ENCODE results near the gene SFSWAP. TPM values are rescaled to one million over a fixed set of nuclear protein-coding genes. Genes with fewer than 3 reads are reported as not detected.
"Not testable (repeated sequence)": the region's sequence is repeated elsewhere in the genome, so short reads cannot be mapped to it uniquely, and the experiment has no call there.

SFSWAP gene
- total and polyA plus RNA-seq, 5 donors from 2014 or later, result 14.6 to 105 (median 18.3) TPM

DNA sequence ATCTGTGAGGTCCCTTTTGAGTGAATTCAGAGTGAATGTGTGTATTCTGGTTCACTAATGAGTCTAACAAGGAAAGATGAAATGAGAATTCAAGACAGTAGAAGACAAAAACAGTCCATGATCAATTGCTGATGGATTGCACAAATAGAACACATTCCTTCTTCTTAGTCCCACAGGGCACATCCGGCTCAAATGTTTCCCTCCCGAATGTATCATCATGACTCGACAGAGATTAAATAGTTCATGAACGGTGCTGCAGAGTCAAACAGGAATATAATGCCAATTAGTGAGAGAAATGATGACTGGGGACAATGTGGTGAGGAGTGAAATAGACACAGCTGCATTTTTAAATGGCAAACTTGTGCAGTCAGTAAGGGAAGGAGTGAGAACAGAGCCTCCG, 11.5 kb upstream of the SFSWAP start:
- H3K4me1 Mint-ChIP-seq, result no peaks in the 10 kb centered on the region
- H3K27ac ChIP-seq (ENCODE audit: insufficient read depth, low read length, poor library complexity, severe bottlenecking), result no peak overlapping the region
- ATAC-seq (ENCODE audit: low read depth in 2 of 2), result no peak
- no peak overlapping the region for H3K4me3 ChIP-seq (ENCODE audit: low read depth, low read length)
- DNase-seq, result no peak
- H3K27me3 ChIP-seq (ENCODE audit: control insufficient read depth, insufficient read depth, low read length), result peaks cover 4% of the 10 kb centered on the region
- H3K4me3 Mint-ChIP-seq, result peak overlapping the region in 1 of 4 donors; percentile 13
- H3K9me3 Mint-ChIP-seq, result peaks cover 0 to 6% (median under 1%) of the 10 kb centered on the region in 7 donors
- peaks cover 0 to 7% of the 10 kb centered on the region in 2 experiments for H3K9me3 ChIP-seq (ENCODE audit: control insufficient read depth in 2 of 2, low read length in 2 of 2)
- H3K27me3 Mint-ChIP-seq, result peaks cover 8% of the 10 kb centered on the region
- H3K36me3 ChIP-seq (ENCODE audit: control insufficient read depth, insufficient read depth, low read length), result no peaks in the 10 kb centered on the region
- H3K4me1 ChIP-seq (ENCODE audit: control insufficient read depth, insufficient read depth, low read length, poor library complexity, severe bottlenecking), result no peaks in the 10 kb centered on the region
- H3K27ac Mint-ChIP-seq, result no peak overlapping the region
- H3K36me3 Mint-ChIP-seq, result peaks cover 3% of the 10 kb centered on the region

- ATAC-seq (ENCODE audit: low read depth in 2 of 2), result no peak
- Histone ChIP-seq H3K4me1 (ENCODE audit: control insufficient read depth, insufficient read depth, low read length, poor library complexity, severe bottlenecking) (no peaks in the 10 kb centered on the region), H3K27ac (ENCODE audit: insufficient read depth, low read length, poor library complexity, severe bottlenecking) (no peak overlapping the region), H3K4me3 (ENCODE audit: low read depth, low read length) (no peak overlapping the region), H3K36me3 (ENCODE audit: control insufficient read depth, insufficient read depth, low read length) (no peaks in the 10 kb centered on the region), H3K27me3 (ENCODE audit: control insufficient read depth, insufficient read depth, low read length) (peaks cover 4% of the 10 kb centered on the region), H3K9me3 (ENCODE audit: control insufficient read depth in 2 of 2, low read length in 2 of 2) (peaks cover 6 to 7% of the 10 kb centered on the region in 2 experiments)
- Mint-ChIP-seq H3K36me3 (peaks cover 3% of the 10 kb centered on the region), H3K4me3 (no peak overlapping the region), H3K9me3 (peaks cover 0 to 9% (median 5%) of the 10 kb centered on the region in 7 donors), H3K4me1 (no peaks in the 10 kb centered on the region), H3K27ac (no peak overlapping the region), H3K27me3 (peaks cover 11% of the 10 kb centered on the region)
- no peak for DNase-seq
Observed at GRCh38 chr12:131700271-131700670, 10.6 kb upstream of the SFSWAP start.

DNA sequence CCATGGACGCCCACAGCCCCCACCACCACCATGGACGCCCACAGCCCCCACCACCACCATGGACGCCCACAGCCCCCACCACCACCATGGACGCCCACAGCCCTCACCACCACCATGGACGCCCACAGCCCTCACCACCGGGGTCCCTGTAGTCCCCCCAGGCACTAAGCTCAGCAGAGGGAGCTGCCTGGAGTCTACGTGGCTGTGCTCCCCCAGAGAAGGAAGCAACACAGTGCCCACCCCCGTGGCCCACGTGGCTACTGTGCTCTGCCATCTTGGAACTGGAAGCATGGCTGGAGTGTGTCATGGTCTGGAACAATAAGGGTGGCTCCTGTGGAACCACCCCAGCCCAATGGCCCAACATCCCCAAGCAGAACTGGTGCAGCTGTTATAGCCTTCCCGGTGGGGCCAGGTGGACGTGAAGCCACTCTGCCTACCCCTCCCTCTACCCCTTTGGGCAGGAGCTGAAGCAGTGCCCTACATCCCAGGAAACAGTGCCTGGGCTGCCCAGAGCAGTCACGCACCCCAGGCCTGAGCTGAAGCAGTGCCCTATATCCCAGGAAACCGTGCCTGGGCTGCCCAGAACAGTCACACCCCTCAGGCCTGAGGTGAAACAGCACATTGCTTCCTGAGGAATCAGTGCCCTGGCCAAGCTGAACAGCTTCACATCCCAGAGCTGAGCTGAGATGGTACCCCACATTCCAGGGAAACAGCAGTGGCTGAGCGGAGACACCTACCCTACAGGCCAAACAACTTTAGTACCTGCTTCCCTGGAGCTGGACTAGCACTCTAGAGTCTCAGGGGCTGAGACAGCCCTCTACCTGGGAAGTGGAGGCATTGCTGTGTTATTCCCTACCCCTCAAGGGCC, 9.0 kb upstream of the SFSWAP start:
- no peak overlapping the region for H3K4me3 Mint-ChIP-seq
- Histone ChIP-seq H3K36me3 (ENCODE audit: control insufficient read depth, insufficient read depth, low read length) (no peaks in the 10 kb centered on the region), H3K9me3 (ENCODE audit: control insufficient read depth in 2 of 2, low read length in 2 of 2) (peaks cover 6 to 7% of the 10 kb centered on the region in 2 experiments), H3K27me3 (ENCODE audit: control insufficient read depth, insufficient read depth, low read length) (peaks cover 2% of the 10 kb centered on the region), H3K4me1 (ENCODE audit: control insufficient read depth, insufficient read depth, low read length, poor library complexity, severe bottlenecking) (no peaks in the 10 kb centered on the region), H3K27ac (ENCODE audit: insufficient read depth, low read length, poor library complexity, severe bottlenecking) (no peak overlapping the region), H3K4me3 (ENCODE audit: low read depth, low read length) (no peak overlapping the region)
- H3K27ac Mint-ChIP-seq, result no peak overlapping the region
- ATAC-seq (ENCODE audit: low read depth in 2 of 2) (no peak), DNase-seq (no peak)
- peaks cover 3% of the 10 kb centered on the region for H3K36me3 Mint-ChIP-seq
- no peaks in the 10 kb centered on the region for H3K4me1 Mint-ChIP-seq
- H3K27me3 Mint-ChIP-seq, result peaks cover 15% of the 10 kb centered on the region
- peaks cover 0 to 11% (median 5%) of the 10 kb centered on the region in 7 donors for H3K9me3 Mint-ChIP-seq

DNA sequence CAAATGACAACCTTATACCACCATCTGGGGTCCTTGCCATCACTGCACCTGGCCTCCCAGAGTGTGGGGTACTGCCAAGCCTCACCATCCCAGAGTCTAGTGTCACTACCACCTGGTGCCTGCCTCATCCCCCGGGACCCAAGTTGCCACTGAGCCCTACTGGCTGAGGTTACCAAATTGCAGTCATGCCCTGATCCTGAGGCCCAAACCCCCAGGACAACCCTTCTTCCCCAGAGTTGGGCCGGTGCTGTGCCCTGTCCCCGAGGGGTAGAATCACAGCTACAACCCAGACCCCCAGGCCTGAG, 8.4 kb upstream of the SFSWAP start:
- Mint-ChIP-seq H3K27me3 (peaks cover 15% of the 10 kb centered on the region), H3K4me1 (no peaks in the 10 kb centered on the region), H3K4me3 (no peak overlapping the region), H3K36me3 (peaks cover 3% of the 10 kb centered on the region), H3K27ac (no peak overlapping the region), H3K9me3 (peaks cover 0 to 11% (median 5%) of the 10 kb centered on the region in 7 donors)
- Histone ChIP-seq H3K9me3 (ENCODE audit: control insufficient read depth in 2 of 2, low read length in 2 of 2) (peaks cover 6 to 7% of the 10 kb centered on the region in 2 experiments), H3K4me1 (ENCODE audit: control insufficient read depth, insufficient read depth, low read length, poor library complexity, severe bottlenecking) (no peaks in the 10 kb centered on the region), H3K27ac (ENCODE audit: insufficient read depth, low read length, poor library complexity, severe bottlenecking) (no peak overlapping the region), H3K4me3 (ENCODE audit: low read depth, low read length) (no peak overlapping the region), H3K36me3 (ENCODE audit: control insufficient read depth, insufficient read depth, low read length) (no peaks in the 10 kb centered on the region), H3K27me3 (ENCODE audit: control insufficient read depth, insufficient read depth, low read length) (peaks cover 2% of the 10 kb centered on the region)
- DNase-seq (no peak), ATAC-seq (ENCODE audit: low read depth in 2 of 2) (no peak)

- Mint-ChIP-seq H3K27ac (no peak overlapping the region), H3K9me3 (peaks cover 0 to 11% (median 5%) of the 10 kb centered on the region in 7 donors), H3K4me1 (no peaks in the 10 kb centered on the region), H3K27me3 (peaks cover 15% of the 10 kb centered on the region), H3K36me3 (peaks cover 3% of the 10 kb centered on the region), H3K4me3 (no peak overlapping the region)
- H3K4me1 ChIP-seq (ENCODE audit: control insufficient read depth, insufficient read depth, low read length, poor library complexity, severe bottlenecking), result no peaks in the 10 kb centered on the region
- no peak overlapping the region for H3K27ac ChIP-seq (ENCODE audit: insufficient read depth, low read length, poor library complexity, severe bottlenecking)
- no peaks in the 10 kb centered on the region for H3K36me3 ChIP-seq (ENCODE audit: control insufficient read depth, insufficient read depth, low read length)
- ATAC-seq (ENCODE audit: low read depth in 2 of 2), result no peak
- peaks cover 6 to 7% of the 10 kb centered on the region in 2 experiments for H3K9me3 ChIP-seq (ENCODE audit: control insufficient read depth in 2 of 2, low read length in 2 of 2)
- H3K27me3 ChIP-seq (ENCODE audit: control insufficient read depth, insufficient read depth, low read length), result no peaks in the 10 kb centered on the region
- no peak for DNase-seq
- H3K4me3 ChIP-seq (ENCODE audit: low read depth, low read length), result no peak overlapping the region
Observed at GRCh38 chr12:131703161-131703560, 7.7 kb upstream of the SFSWAP start.

DNA sequence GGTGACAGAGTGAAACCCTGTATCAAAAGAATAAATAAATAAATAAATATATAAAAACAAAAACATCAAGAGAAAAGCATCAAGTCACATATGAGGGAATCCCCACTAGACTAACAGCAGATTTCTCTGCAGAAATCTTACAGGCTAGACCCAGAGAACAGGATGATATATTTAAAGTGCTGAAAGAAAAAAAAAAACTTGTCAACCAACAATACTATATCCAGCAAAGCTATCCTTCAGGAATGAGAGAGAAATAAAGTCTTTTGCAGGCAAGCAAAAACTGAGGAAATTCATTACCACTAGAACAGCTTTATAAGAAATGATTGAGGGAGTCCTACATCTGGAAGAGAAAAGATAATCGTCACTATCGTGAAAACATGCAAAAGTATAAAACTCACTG, 6.4 kb upstream of the SFSWAP start:
- no peak overlapping the region for H3K27ac ChIP-seq (ENCODE audit: insufficient read depth, low read length, poor library complexity, severe bottlenecking)
- Mint-ChIP-seq H3K27ac (no peak overlapping the region), H3K27me3 (peaks cover 11% of the 10 kb centered on the region), H3K4me1 (peaks cover 0 to 4% (median 2%) of the 10 kb centered on the region in 4 donors), H3K9me3 (peaks cover 0 to 11% (median 5%) of the 10 kb centered on the region in 7 donors), H3K36me3 (peaks cover 3% of the 10 kb centered on the region), H3K4me3 (no peak overlapping the region)
- no peaks in the 10 kb centered on the region for H3K27me3 ChIP-seq (ENCODE audit: control insufficient read depth, insufficient read depth, low read length)
- H3K9me3 ChIP-seq (ENCODE audit: control insufficient read depth in 2 of 2, low read length in 2 of 2), result peaks cover 6 to 7% of the 10 kb centered on the region in 2 experiments
- no peak for DNase-seq
- ATAC-seq (ENCODE audit: low read depth in 2 of 2), result no peak
- H3K4me1 ChIP-seq (ENCODE audit: control insufficient read depth, insufficient read depth, low read length, poor library complexity, severe bottlenecking), result no peaks in the 10 kb centered on the region
- H3K4me3 ChIP-seq (ENCODE audit: low read depth, low read length), result no peak overlapping the region
- H3K36me3 ChIP-seq (ENCODE audit: control insufficient read depth, insufficient read depth, low read length), result no peaks in the 10 kb centered on the region

GRCh38 chr12:131706709-131707108, 4.2 kb upstream of the SFSWAP start:
- not testable (repeated sequence) for H3K9me3 ChIP-seq (ENCODE audit: control insufficient read depth in 2 of 2, low read length in 2 of 2); ATAC-seq (ENCODE audit: low read depth in 2 of 2); H3K27ac Mint-ChIP-seq; H3K27ac ChIP-seq (ENCODE audit: insufficient read depth, low read length, poor library complexity, severe bottlenecking); H3K36me3 ChIP-seq (ENCODE audit: control insufficient read depth, insufficient read depth, low read length); H3K36me3 Mint-ChIP-seq; H3K27me3 ChIP-seq (ENCODE audit: control insufficient read depth, insufficient read depth, low read length); H3K4me3 ChIP-seq (ENCODE audit: low read depth, low read length); H3K4me3 Mint-ChIP-seq; DNase-seq
- peaks cover 11% of the 10 kb centered on the region for H3K27me3 Mint-ChIP-seq
- peaks cover 0 to 19% (median 8%) of the 10 kb centered on the region in 4 donors for H3K4me1 Mint-ChIP-seq
- H3K9me3 Mint-ChIP-seq, result peaks cover 0 to 11% (median 8%) of the 10 kb centered on the region in 7 donors
- peaks cover 15% of the 10 kb centered on the region for H3K4me1 ChIP-seq (ENCODE audit: control insufficient read depth, insufficient read depth, low read length, poor library complexity, severe bottlenecking)

DNA sequence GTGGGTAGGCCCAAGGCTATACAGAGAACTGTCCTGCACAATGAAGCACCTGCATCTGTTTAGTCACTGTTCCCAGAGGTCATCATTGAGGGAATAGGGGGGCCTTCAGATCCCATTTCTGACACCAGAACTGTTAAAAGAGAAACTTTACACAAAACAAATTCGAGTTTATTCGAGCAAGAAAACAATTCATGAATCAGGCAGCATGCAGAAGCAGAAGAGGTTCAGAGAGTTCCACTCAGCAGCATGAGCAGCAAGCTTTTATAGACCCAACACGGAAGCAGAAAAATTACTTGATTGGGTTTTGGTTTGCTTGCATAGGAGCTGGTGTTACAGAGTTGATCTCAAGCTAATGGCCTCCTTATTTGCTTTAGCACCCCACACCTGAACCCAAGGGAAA, 1.7 kb upstream of the SFSWAP start:
- peaks cover 0 to 11% (median 2%) of the 10 kb centered on the region in 7 donors for H3K9me3 Mint-ChIP-seq
- peak overlapping the region; percentile 88 to 99 (median 98) for H3K4me3 Mint-ChIP-seq
- H3K27me3 ChIP-seq (ENCODE audit: control insufficient read depth, insufficient read depth, low read length), result no peaks in the 10 kb centered on the region
- peaks cover 7% of the 10 kb centered on the region for H3K27me3 Mint-ChIP-seq
- DNase-seq (no peak), ATAC-seq (ENCODE audit: low read depth in 2 of 2) (no peak)
- H3K36me3 ChIP-seq (ENCODE audit: control insufficient read depth, insufficient read depth, low read length), result peaks cover 11% of the 10 kb centered on the region
- H3K9me3 ChIP-seq (ENCODE audit: control insufficient read depth in 2 of 2, low read length in 2 of 2), result peaks cover 0 to 6% of the 10 kb centered on the region in 2 experiments
- peak overlapping the region; percentile 61 to 96 (median 62) for H3K27ac Mint-ChIP-seq
- H3K36me3 Mint-ChIP-seq, result peaks cover under 1% of the 10 kb centered on the region
- no peak overlapping the region for H3K4me3 ChIP-seq (ENCODE audit: low read depth, low read length)
- H3K4me1 ChIP-seq (ENCODE audit: control insufficient read depth, insufficient read depth, low read length, poor library complexity, severe bottlenecking), result peaks cover 30% of the 10 kb centered on the region
- H3K27ac ChIP-seq (ENCODE audit: insufficient read depth, low read length, poor library complexity, severe bottlenecking), result no peak overlapping the region
- H3K4me1 Mint-ChIP-seq, result peaks cover 0 to 36% (median 20%) of the 10 kb centered on the region in 4 donors

Data from CD4-positive, CD25-positive, alpha-beta regulatory T cell (primary cell).